HL-60 (cell line): ENCODE results near the gene TMPRSS12.
"Not testable (repeated sequence)": the region's sequence is repeated elsewhere in the genome, so short reads cannot be mapped to it uniquely, and the experiment has no call there.

ENCODE experiments used
- DNase-seq, 2 experiments: peaks; one replicate each; pipeline ENCODE4 v3.0.0-alpha.2; 2010 to 2020; ENCODE audit warnings: low read depth in 1 of 2, low spot score in 1 of 2
- H3K27ac ChIP-seq: fragments of 250-450 bp; sonication (Bioruptor Pico); replicated peaks from 2 replicates; pipeline ENCODE4 v1.5.1; 2020; ENCODE audit warnings: mild to moderate bottlenecking, moderate library complexity
- H3K27me3 ChIP-seq: fragments of 250-450 bp; sonication (Bioruptor Pico); 2 replicates; pipeline ENCODE4 v1.5.1; 2021; ENCODE audit warnings: mild to moderate bottlenecking, moderate library complexity; ENCODE audit not compliant: insufficient read depth, poor library complexity, severe bottlenecking
- H3K4me3 ChIP-seq: replicated peaks from 2 replicates; pipeline ENCODE4 v1.5.1; 2011; ENCODE audit warnings: mild to moderate bottlenecking, control low read depth, low read length; ENCODE audit not compliant: insufficient read depth
- CTCF ChIP-seq: IDR thresholded peaks from one replicate; pipeline ENCODE4 v1.5.1; 2011; ENCODE audit warnings: low read length, control low read depth, inconsistent platforms; ENCODE audit not compliant: insufficient read depth
- GABPA ChIP-seq: IDR thresholded peaks from 2 replicates; pipeline ENCODE4 v1.6.1; 2012; ENCODE audit warnings: low read depth
- POLR2AphosphoS5 ChIP-seq: IDR thresholded peaks from 2 replicates; pipeline ENCODE4 v1.6.1; 2012; ENCODE audit warnings: low read depth
- REST ChIP-seq: IDR thresholded peaks from 2 replicates; pipeline ENCODE4 v1.6.1; 2012; ENCODE audit warnings: low read depth; ENCODE audit not compliant: insufficient replicate concordance
- SPI1 ChIP-seq: IDR thresholded peaks from 2 replicates; pipeline ENCODE4 v1.6.1; 2012; ENCODE audit warnings: low read depth, mild to moderate bottlenecking, borderline replicate concordance

The TMPRSS12 gene

GRCh38 chr12:50806176-50806575 lies 36.5 kb upstream of the TMPRSS12 start:
- TF ChIP-seq POLR2AphosphoS5 (no peak), GABPA (no peak), SPI1 (no peak), CTCF (no peak), REST (no peak)
- DNase-seq: no peak
- Histone ChIP-seq H3K27me3 (no peaks in the 10 kb centered on the region), H3K27ac (no peak overlapping the region), H3K4me3 (no peak overlapping the region)

- not testable (repeated sequence) for H3K27ac ChIP-seq, DNase-seq, H3K4me3 ChIP-seq, H3K27me3 ChIP-seq
These were observed 33.6 kb upstream of the TMPRSS12 start for GRCh38 chr12:50809131-50809530.

GRCh38 chr12:50814921-50815320 lies 27.8 kb upstream of the TMPRSS12 start:
- not testable (repeated sequence) for H3K27ac ChIP-seq, DNase-seq, H3K27me3 ChIP-seq, H3K4me3 ChIP-seq

GRCh38 chr12:50820177-50820576 lies 22.5 kb upstream of the TMPRSS12 start:
- TF ChIP-seq GABPA: no peak
- TF ChIP-seq REST: no peak
- no peak for TF ChIP-seq CTCF
- TF ChIP-seq SPI1: no peak
- Histone ChIP-seq H3K27me3 (no peaks in the 10 kb centered on the region), H3K27ac (no peak overlapping the region), H3K4me3 (no peak overlapping the region)
- DNase-seq: no peak

GRCh38 chr12:50822082-50822481 lies 20.6 kb upstream of the TMPRSS12 start:
- Histone ChIP-seq H3K4me3 (no peak overlapping the region), H3K27ac (no peak overlapping the region), H3K27me3 (no peaks in the 10 kb centered on the region)
- DNase-seq: no peak
- TF ChIP-seq CTCF: no peak
- no peak for TF ChIP-seq GABPA

- not testable (repeated sequence) for H3K27ac ChIP-seq
These were observed 19.0 kb upstream of the TMPRSS12 start for GRCh38 chr12:50823724-50824123.

More at GRCh38 chr12:50823724-50824123, 19.0 kb upstream of the TMPRSS12 start:
- H3K27me3 ChIP-seq, DNase-seq, H3K4me3 ChIP-seq: not testable (repeated sequence)
